HG02943 (cell line): ENCODE measurements around the gene SNX2.
"Not testable (repeated sequence)": the region's sequence is repeated elsewhere in the genome, so short reads cannot be mapped to it uniquely, and the experiment has no call there.

ENCODE experiments used
- ATAC-seq: cut with Tn5 transposase; IDR thresholded peaks from one replicate; pipeline ENCODE4 v1.9.1; 2021; ENCODE audit warnings: mild to moderate bottlenecking, low read depth, moderate library complexity; ENCODE audit not compliant: unreplicated experiment

The SNX2 gene, protein sequence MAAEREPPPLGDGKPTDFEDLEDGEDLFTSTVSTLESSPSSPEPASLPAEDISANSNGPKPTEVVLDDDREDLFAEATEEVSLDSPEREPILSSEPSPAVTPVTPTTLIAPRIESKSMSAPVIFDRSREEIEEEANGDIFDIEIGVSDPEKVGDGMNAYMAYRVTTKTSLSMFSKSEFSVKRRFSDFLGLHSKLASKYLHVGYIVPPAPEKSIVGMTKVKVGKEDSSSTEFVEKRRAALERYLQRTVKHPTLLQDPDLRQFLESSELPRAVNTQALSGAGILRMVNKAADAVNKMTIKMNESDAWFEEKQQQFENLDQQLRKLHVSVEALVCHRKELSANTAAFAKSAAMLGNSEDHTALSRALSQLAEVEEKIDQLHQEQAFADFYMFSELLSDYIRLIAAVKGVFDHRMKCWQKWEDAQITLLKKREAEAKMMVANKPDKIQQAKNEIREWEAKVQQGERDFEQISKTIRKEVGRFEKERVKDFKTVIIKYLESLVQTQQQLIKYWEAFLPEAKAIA

GRCh38 chr5:122774861-122775549 lies at the start of gene SNX2:
TSS of gene SNX2 (plus strand) at chr5:122775080. CDS start at chr5:122775104, 24 bp downstream.
- peak; percentile 85 for ATAC-seq

DNA sequence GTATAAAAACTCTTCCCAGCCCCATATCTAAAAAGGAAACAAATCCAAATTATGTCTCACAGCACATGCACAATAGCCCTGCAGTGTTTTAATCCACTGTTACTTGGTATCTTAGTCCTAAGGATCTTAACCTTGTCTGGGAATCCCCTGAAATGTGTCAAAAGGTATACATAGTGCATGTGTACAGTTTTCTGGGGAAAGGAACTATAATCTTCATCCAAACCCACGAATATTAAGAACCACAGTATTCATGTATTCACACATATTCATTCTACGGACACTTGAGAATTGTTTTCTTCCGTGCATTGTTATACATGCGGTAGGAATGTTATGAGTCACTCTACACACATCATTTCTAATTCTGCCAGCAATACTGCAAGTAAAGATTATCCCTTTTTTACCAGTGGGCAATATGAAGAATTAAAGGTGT lies 47.8 kb upstream of the SNX2 start:
- ATAC-seq = no peak

DNA sequence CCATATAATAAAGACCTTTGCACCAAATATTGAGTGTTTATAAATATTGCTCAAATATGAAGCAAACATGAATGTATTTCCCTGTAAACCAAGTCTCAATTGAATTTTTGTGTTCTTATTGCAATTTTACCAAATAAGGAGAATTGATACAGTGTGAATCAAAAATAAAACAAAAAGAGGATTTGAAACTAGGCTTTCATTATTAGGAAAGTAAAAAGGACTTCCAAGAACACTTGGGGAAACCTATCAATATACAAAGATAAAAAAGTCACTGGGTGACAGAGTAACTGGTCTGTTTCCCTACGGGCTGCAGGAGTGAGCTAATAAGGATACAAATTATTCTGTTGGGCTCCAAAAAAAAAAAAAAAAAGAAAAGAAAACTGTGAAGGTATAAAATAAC lies 44.8 kb upstream of the SNX2 start:
- ATAC-seq = no peak

GRCh38 chr5:122730456-122730855 lies 44.4 kb upstream of the SNX2 start:
- ATAC-seq = no peak

DNA sequence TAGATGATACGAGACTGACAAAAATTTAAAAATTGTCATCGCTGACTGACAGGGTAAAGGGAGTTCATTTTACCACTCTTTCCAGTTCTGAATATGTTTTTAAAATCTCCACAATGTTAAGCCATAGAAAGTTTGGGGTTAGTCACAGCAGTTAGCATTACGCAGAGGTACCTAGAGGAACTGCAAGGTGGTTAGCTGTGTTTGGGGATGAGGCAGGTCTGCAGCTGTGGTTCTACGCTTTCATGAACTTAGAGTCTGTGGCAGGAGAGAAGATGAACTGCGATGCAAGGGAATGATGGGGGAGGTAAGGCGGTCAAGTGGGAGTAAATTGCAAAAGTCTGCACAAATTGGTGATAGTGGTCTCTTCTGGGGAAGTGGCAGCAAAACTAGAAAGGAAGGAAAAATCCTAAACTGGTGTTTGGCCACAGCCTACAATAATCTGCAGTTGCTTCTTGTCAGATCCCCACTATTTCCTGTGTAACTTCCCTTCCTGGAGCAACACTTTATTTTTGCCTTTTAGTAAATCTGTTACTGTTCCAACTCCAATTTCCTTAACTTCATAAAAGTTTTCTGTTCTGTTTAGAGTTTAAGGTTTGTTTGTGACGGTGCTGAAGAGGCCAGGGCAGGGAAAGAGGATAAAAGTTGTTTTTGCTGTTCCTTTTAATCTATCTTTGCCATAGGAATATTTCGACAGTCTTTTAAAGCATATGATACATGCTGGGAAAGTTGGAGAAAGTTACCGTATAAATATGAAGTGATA lies 38.6 kb upstream of the SNX2 start:
- no peak for ATAC-seq

DNA sequence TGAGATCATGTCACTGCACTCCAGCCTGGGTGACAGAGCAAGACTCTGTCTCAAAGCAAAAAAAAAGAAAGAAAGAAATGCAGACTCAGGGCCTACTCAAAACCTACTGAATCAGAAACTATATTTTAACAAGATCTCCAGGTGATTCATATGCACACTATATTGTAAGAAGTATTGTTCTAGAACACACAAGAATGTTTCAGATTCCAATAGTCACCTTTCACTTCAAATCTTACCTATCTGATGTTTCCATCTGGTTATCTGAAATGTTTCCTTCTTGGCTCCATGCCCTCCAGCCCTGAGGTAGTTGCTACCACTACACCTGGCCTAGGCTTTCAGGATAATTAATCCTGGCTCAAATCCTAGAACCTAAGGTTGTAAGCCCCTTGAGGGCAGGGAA lies 36.8 kb upstream of the SNX2 start:
- no peak for ATAC-seq

GRCh38 chr5:122741681-122742080 lies 33.2 kb upstream of the SNX2 start:
- no peak for ATAC-seq

GRCh38 chr5:122743261-122743660 lies 31.6 kb upstream of the SNX2 start:
- no peak for ATAC-seq

DNA sequence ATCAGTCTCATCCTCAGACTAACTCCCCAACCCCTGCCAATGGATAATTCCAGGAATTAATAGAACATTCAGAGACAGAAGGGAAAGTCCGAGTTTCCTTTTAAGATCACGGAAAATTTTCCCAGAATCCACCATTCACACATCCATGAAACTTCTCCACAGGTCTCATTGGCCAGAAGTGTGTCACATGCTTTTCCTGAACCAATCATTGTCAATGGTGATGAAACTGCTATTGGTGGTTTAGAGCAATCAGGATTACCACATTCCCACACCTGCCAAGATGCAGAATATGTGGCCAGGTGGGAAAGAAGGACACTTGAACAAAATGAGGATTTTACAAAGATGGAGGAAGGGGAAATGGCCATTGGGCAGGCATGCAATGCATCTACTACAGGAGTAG lies 29.3 kb upstream of the SNX2 start:
- ATAC-seq = no peak

GRCh38 chr5:122749886-122750285 lies 25.0 kb upstream of the SNX2 start:
- no peak for ATAC-seq

- no peak for ATAC-seq
These were observed 23.5 kb upstream of the SNX2 start for GRCh38 chr5:122751293-122751782.

GRCh38 chr5:122753500-122753899 lies 21.4 kb upstream of the SNX2 start:
- ATAC-seq = no peak

DNA sequence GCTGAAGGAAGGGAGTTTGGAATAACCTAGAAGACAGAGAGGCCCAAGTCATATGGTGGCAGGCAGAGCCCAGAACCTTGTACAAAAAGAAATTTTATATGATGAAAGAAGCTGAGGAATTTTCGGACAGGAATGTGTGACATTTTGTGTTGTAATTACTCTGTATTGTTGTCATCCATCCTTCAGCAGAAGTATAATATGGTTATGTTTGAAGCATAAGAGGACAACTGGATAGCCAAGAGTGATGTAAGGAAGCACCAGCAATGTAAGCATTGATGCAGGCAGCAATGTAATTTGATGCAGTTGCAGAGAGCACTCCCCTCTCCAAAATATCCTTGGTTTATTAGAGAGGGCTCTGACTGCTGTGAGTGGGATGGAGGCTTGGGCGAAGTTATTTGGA lies 19.1 kb upstream of the SNX2 start:
- ATAC-seq = no peak

GRCh38 chr5:122756264-122756911 lies 18.5 kb upstream of the SNX2 start:
- ATAC-seq = no peak

GRCh38 chr5:122757285-122757684 lies 17.6 kb upstream of the SNX2 start:
- no peak for ATAC-seq

- ATAC-seq = no peak
These were observed 15.4 kb upstream of the SNX2 start for GRCh38 chr5:122759241-122760070.

DNA sequence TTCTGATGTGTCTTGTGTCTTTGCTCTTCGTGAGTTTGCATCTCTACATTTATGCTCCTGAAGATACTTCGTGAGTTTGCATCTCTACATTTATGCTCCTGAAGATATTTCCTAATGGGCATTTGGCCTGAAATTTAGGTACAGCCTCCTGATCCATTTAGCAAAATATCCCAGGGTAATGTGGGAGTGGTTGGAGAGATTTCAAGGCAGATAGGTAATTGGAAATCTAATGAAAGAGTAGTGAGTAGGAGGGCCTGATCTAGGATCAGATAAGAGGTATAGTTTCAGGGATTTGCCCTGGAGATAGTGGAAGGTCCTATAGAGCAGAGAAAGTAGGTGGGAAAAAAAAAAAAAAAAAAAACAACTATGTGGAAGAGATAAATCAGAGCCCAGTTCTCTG lies 14.6 kb upstream of the SNX2 start:
- no peak for ATAC-seq

GRCh38 chr5:122761115-122761514 lies 13.8 kb upstream of the SNX2 start:
- ATAC-seq = no peak

DNA sequence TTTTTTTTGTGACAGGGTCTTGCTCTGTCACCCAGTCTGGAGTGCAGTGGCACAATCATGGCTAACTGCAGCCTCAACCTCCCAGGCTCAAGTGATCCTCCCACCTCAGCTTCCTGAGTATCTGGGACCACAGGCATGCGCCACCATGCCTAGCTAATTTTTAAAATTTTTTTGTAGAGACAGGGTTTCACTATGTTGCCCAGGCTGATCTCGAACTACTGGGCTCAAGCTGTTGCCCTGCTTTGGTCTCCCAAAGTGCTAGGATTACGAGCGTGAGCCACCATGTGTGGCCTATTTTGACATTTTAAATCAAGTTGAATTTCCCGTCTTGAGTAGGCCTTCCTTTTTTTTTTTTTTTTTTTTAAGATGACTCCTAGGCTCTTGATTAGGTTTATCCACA lies 13.0 kb upstream of the SNX2 start:
- not testable (repeated sequence) for ATAC-seq
